ENCODE data around the gene GNG14. TPM values are rescaled to one million over a fixed set of nuclear protein-coding genes. Genes with fewer than 3 reads are reported as not detected.

The GNG14 gene
- total and polyA plus RNA-seq, 2 of the 13 experiments (the other 11 are each of a cell fraction or from before 2014, with no cell fraction given), result not detected

DNA sequence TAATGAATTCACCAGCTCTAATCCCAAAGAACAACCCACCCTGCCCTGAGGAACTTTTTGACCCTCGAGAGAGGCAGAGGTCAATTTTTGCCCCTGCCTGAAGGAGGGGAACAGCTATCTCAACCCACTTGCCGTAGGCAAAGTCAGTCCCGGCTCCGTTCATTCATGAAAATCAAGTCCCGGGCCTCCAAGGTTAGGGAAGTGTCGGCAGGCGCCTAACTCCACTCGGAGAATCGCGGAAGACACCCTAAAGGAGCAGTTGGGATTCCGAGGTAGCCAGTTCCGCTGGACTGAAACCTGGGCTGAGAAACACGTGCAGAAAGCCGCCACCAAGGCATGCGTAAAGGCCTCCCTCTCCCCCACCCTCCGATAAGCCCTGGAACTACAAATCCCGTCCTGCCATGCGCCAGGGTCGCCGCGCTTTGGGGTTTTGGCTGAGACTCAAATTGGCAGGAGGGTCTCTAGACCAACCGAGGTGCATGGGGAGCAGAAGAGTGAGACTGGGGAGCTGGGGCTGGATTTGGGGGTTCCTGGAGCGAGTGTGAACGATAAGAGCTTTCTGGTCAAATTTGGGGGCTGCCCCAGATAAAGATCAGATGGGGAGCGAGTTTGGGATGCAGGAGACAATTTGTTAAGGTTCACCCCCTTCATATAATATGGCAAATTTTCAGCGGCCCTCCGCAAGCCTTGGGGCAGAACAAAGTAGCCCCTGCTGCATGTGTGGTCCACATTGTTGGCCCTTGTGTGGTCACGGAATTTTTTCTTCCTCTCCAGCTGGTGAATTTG lies 36.0 kb downstream of the GNG14 start, which contains the start of gene TNPO2 (continued):
- TF ChIP-seq CBX2 (IDR thresholded peaks at IDR 0.05; ENCODE audit: low read depth, low read length), result no peak
- TF ChIP-seq CBX2 (CRISPR knock-in tag; IDR thresholded peaks at IDR 0.05; ENCODE audit: low read depth), result no peak
- TF ChIP-seq MBD4 (IDR thresholded peaks at IDR 0.05; ENCODE audit: borderline replicate concordance, low read length), result no peak
- TF ChIP-seq ARNT2 (CRISPR knock-in tag; IDR thresholded peaks at IDR 0.05; ENCODE audit: low read depth), result no peak
- TF ChIP-seq CEBPB (IDR thresholded peaks at IDR 0.05; ENCODE audit: borderline replicate concordance, low read depth, low read length), result no peak
- TF ChIP-seq YEATS4 (CRISPR knock-in tag; IDR thresholded peaks at IDR 0.05; ENCODE audit: borderline replicate concordance), result peak; percentile 83
- TF ChIP-seq, protein P1, sequence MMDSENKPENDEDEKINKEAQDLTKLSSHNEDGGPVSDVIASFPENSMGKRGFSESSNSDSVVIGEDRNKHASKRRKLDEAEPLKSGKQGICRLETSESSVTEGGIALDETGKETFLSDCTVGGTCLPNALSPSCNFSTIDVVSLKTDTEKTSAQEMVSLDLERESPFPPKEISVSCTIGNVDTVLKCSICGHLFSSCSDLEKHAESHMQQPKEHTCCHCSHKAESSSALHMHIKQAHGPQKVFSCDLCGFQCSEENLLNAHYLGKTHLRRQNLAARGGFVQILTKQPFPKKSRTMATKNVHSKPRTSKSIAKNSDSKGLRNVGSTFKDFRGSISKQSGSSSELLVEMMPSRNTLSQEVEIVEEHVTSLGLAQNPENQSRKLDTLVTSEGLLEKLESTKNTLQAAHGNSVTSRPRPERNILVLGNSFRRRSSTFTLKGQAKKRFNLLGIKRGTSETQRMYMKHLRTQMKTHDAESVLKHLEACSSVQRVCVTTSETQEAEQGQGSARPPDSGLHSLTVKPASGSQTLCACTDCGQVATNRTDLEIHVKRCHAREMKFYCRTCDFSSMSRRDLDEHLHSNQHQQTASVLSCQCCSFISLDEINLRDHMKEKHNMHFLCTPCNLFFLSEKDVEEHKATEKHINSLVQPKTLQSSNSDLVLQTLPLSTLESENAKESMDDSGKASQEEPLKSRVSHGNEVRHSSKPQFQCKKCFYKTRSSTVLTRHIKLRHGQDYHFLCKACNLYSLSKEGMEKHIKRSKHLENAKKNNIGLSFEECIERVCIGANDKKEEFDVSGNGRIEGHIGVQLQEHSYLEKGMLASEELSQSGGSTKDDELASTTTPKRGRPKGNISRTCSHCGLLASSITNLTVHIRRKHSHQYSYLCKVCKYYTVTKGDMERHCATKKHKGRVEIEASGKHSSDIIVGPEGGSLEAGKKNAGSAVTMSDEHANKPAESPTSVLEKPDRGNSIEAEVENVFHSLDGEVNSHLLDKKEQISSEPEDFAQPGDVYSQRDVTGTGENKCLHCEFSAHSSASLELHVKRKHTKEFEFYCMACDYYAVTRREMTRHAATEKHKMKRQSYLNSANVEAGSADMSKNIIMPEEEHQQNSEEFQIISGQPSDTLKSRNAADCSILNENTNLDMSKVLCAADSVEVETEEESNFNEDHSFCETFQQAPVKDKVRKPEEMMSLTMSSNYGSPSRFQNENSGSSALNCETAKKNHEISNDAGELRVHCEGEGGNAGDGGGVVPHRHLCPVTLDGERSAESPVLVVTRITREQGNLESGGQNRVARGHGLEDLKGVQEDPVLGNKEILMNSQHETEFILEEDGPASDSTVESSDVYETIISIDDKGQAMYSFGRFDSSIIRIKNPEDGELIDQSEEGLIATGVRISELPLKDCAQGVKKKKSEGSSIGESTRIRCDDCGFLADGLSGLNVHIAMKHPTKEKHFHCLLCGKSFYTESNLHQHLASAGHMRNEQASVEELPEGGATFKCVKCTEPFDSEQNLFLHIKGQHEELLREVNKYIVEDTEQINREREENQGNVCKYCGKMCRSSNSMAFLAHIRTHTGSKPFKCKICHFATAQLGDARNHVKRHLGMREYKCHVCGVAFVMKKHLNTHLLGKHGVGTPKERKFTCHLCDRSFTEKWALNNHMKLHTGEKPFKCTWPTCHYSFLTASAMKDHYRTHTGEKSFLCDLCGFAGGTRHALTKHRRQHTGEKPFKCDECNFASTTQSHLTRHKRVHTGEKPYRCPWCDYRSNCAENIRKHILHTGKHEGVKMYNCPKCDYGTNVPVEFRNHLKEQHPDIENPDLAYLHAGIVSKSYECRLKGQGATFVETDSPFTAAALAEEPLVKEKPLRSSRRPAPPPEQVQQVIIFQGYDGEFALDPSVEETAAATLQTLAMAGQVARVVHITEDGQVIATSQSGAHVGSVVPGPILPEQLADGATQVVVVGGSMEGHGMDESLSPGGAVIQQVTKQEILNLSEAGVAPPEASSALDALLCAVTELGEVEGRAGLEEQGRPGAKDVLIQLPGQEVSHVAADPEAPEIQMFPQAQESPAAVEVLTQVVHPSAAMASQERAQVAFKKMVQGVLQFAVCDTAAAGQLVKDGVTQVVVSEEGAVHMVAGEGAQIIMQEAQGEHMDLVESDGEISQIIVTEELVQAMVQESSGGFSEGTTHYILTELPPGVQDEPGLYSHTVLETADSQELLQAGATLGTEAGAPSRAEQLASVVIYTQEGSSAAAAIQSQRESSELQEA (CRISPR knock-in tag; IDR thresholded peaks at IDR 0.05; ENCODE audit: not compliant biosample characterization), result no peak
- TF ChIP-seq, protein P2, sequence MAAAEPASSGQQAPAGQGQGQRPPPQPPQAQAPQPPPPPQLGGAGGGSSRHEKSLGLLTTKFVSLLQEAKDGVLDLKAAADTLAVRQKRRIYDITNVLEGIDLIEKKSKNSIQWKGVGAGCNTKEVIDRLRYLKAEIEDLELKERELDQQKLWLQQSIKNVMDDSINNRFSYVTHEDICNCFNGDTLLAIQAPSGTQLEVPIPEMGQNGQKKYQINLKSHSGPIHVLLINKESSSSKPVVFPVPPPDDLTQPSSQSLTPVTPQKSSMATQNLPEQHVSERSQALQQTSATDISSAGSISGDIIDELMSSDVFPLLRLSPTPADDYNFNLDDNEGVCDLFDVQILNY (CRISPR knock-in tag; conservative IDR thresholded peaks at IDR 0.05), result 0 out of 2 replicates have a peak, but pooled peaks have one; percentile 21
- TF ChIP-seq ZNF891 (CRISPR knock-in tag; IDR thresholded peaks at IDR 0.05), result 0 out of 2 replicates have a peak, but pooled peaks have one; percentile 25
- peak; percentile 83 for TF ChIP-seq ZNF335 (CRISPR knock-in tag; IDR thresholded peaks at IDR 0.05)
- TF ChIP-seq ZNF724P (CRISPR knock-in tag; IDR thresholded peaks at IDR 0.05; ENCODE audit: borderline replicate concordance), result no peak
- no peak; the same call in 1 of the 2 replicates for TF ChIP-seq SOX13 (IDR thresholded peaks at IDR 0.05)
- no peak for TF ChIP-seq SOX13 (CRISPR knock-in tag; conservative IDR thresholded peaks at IDR 0.05 in 1 of 2, IDR thresholded peaks at IDR 0.05 in 1 of 2)
- TF ChIP-seq NCOA5 (CRISPR knock-in tag; IDR thresholded peaks at IDR 0.05), result no peak
- TF ChIP-seq CENPX (CRISPR knock-in tag; IDR thresholded peaks at IDR 0.05), result no peak
- TF ChIP-seq ZNF652 (CRISPR knock-in tag; IDR thresholded peaks at IDR 0.05; ENCODE audit: borderline replicate concordance, low read depth), result no peak
- TF ChIP-seq NFYB (CRISPR knock-in tag; IDR thresholded peaks at IDR 0.05), result peak; percentile 35; the same call in 1 of the 2 replicates
- no peak for TF ChIP-seq PRPF4 (IDR thresholded peaks at IDR 0.05; ENCODE audit: low read depth, low read length, poor library complexity, severe bottlenecking)
- no peak for TF ChIP-seq FOXK2 (IDR thresholded peaks at IDR 0.05)
- no peak for TF ChIP-seq ZFP90 (CRISPR knock-in tag; IDR thresholded peaks at IDR 0.05; ENCODE audit: borderline replicate concordance)
- no peak for TF ChIP-seq ZKSCAN1 (IDR thresholded peaks at IDR 0.05; ENCODE audit: low read length)
- TF ChIP-seq SP1 (IDR thresholded peaks at IDR 0.05), result no peak
- TF ChIP-seq SP1 (CRISPR knock-in tag; IDR thresholded peaks at IDR 0.05), result no peak
- TF ChIP-seq SIX4 (CRISPR knock-in tag; IDR thresholded peaks at IDR 0.05), result no peak
